GM21515 (cell line): Measurements from ENCODE around the gene ALS2CL.

Source experiments
- ATAC-seq: cut with Tn5 transposase; IDR thresholded peaks from one replicate; pipeline ENCODE4 v1.9.1; 2021; ENCODE audit not compliant: unreplicated experiment

The ALS2CL gene

DNA sequence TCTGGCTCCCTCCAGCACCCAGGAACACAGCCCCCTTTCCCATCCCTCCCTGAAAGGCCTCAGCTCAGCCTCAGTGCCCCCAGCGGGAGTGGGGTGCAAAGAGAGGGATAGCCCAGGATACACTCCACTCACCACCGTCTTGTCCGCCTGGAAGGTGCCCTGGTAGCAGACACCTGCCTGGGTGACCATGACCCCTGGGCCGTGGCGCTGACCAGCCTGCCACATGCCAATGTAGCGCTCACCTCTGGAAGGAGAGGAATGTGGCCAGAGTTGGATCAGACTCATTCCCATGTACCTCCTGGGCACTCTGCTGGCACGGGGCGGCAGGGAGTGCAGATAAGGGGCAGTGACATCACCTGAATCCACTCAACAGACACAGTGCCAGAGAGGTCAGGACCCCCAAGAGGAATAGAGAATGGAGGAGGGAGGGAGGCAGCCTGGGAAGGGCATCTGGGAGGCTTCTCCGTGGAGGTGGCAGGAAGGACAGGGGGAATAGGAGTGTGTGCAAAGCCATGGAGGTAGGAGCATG lies 13.1 kb downstream of the ALS2CL start:
- ATAC-seq: no peak

DNA sequence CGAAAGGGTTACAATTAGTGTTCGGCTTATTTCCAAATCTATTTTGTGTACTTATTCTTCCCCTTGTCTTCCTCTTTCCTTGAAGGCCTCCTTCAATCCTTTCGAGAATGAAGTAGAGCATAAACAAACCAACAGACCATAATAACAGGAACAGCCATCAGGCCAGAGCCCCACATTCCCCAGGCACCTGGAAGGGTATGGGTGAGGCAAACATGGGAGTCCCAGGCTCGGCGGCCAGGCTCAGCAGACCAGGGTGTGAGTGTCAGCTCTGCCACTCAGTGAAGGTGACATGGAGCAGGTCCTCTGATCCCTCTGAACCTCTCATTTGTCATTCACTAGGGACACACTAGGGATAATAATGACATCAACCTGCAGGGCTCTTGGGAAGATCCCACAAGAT lies 13.8 kb downstream of the ALS2CL start:
- ATAC-seq: no peak

DNA sequence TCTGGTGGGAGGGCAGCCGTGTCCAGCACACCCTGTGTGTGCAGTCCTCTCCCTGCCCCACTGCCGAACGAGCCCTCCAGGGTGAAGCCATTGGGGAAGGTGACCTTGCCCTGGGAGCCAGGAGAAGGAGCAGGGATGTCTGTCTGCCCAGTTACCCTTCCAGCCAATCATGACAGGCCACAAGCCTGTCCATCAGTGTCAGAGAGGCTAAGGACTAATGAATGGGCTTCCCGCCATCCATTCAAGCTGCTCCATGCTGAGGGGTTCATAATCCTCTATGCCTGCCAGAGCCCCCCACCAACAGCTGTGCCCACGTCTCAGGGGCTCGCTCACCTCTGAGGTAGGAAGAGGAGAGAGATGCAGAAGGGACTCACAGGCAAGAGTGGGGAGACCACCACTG lies 15.2 kb downstream of the ALS2CL start:
- ATAC-seq: no peak

DNA sequence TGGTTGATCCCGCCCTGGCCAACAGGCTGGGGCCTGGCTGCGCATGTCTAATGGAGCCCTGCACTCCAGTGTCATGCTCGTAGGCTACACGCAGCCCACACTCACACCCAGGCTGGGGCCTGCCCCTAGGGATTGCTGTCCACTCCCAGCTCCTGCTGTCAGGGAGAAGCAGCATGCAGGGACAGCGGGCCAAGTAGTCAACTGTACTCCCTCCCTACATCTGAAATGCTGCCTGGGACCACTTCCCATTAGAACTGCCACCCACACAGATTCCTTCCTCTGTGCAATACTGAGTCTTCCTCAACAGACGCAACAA lies 16.1 kb downstream of the ALS2CL start:
- ATAC-seq: no peak

DNA sequence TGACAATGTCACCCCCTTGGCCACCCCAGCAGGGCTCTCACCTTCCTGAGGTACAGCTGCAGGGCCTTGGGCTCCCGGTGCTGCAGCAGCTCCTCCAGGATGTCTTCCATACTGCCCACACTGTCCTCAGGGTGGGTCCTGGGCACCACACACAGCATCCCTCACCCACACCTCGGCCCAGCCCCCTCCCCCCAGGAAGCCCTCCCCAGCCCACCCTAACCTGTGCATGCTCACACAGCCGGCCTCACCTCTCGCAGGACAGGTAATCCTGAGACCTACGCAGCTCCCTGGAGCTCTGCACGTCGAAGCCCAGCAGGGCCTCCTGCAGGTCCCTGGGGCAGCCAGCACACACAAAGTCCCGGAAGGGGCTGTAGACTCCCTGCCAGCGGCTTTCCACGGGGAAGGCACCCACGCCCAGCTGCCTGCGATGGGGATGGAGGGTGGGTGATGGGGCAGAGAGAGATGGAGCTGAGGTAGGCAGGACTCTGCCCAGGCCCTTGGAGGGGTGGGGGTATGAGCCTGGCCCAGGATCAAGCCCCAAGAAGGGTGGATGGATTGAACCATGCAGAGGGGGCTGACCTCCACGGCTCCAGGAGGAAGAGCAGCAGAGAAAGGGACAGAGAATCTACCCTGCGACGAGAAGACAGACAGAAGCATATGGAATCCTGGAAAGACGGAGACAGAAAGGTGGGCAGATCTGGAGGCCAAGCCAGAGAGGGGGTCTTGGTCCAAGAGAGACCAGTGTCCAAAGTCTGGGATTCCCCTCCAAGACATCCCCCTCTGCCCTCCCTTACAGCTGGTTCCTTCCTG lies 16.7 kb downstream of the ALS2CL start:
- no peak for ATAC-seq

DNA sequence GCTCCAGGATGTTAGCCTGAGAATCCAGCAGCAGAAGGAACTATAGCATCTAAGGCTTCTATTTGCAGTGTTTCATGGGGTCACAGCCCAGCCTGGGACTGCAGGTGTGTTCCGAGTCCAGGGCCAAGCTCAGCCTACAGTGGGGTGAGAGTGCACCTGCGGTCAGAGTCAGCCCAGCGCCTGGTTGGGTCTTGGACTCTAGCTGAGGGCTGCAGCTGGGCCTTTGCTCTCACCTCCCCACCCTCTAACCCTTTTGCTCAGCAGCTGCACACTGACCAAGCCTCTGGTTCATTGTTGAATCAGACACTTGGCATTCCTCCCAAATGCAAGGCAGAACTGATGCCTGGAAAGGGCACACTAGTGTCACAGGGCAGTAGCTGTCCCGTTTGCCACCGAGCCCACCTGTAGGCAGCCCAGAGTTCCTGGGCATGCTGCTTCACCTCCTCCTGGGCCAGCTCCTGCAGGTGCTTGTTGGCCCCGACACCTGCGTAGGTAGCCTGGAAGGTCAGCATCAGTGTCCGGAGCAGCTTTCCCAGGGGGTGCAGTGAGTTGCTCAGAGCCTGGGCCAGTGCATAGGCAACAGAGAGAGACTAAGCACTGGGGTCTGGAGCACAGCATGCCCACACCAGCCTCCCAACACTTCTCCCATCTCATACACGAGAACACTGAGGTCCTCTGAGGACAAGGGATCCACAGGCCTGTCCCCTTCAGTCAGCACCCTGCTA lies 17.5 kb downstream of the ALS2CL start:
- ATAC-seq: no peak

DNA sequence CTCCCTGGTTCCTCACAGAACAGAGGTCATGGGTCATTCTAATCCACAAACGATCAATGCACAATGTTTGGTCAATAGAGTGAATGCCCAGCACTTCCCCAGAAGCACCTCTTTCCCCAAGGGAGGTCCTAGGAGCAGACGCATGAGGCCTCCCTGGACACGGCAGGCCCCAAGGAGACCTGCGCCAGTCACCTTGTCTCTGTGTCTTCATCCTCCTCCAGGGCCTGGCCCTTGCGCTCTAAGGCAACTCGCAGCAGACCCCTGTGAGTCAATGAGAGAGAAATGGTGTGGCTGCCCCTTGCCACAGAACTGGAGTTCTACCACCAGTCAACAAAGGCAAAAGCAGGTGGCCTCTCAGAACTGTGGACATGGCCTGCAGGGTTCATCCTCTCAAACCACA lies 18.1 kb downstream of the ALS2CL start:
- ATAC-seq: no peak

DNA sequence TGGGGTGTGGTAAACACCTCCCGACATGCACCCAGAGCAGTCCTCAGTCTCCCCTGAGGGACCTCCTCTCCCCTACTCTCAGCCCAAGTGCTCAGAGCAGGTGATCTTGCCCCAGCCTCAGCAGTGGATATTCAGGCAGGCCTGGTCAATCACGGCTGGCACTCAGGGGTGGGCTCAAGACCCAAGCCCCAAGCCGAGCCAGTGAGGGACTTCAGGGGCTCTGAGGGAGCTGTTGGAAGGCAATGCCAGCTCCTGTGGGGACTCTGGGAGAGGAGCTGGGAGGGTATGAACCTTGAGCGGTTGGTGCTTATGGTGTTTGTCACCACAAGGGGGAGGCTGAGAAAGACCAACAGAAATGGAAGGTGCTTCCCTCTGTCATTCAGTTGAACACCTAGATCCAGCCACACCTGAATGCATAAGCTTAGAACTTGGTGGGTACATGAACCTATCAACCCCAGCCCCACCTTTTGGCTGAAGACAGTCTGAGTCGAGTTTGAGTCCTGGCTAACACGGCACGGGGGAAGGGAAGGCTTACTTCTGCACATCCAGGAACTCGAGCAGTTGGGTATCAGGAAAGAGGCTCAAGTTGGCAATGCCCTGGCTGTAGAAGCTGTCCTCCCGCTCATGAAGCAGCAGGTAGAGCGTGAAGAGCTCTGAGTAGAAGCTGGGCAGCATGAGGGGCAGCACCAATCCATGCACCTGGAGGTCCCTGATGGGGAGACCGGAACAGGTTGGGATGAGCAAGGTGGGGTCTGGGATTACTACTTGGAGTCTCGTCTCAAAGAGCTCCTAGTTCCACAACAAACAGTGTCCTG lies 19.2 kb downstream of the ALS2CL start:
- ATAC-seq: no peak

DNA sequence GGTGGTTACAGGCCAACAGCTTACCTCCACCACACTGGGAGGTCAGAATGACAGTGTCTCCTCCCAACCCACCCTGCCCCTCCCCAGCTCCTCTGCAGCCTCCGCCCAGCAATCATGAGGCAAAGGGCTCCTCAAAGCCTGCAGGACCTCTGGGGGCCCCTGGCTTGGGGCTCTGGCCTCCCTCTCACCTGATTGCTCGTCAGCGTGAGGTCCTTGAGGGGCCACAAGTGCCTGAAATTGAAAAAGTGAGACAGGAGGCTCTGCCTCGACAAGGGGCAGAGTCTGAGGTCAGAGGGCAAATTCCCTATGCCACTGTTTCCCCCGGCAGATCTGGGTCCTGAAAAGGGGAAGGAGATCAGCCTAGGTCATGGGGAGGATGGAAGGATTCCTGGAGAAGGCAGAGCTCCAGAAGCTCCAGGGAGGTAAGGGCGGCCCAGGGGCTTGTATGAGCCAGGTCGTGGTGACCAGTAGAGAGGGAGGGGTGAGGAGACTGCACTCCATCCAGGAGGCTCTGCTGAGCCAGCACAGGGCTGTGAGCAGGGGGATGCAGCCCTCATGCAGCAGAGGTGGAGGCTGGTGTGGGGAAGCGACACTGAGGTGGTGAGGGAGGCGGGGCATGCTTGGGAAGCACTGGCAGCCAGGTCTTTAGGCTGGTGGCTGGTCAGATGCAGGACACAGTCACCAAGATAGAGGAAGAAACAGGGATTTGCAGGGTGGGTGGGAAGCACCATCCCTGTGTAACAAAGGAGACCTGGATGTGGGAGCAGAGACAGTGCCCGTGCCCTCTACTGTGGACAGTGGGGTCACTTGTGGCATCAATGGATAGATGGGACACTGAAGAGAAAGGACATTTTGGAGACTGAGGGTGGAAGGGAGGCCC lies 20.1 kb downstream of the ALS2CL start:
- ATAC-seq: no peak

DNA sequence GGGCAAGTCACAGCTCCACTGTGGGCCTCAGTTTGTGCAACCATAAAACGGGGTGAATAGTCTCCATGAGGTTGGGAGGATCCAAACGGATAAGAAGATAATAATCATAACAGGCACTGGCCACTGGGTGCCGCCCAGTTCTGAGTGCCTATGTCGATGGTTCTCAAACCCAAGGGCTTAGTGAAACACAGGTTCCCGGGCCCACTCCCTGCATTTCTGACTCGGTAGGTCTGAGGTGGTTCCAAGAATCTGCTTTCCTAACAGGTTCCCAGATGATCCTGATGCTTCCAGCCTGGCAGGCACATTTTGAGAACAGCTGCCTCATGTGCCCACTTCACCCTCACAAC lies 21.2 kb downstream of the ALS2CL start:
- no peak for ATAC-seq

DNA sequence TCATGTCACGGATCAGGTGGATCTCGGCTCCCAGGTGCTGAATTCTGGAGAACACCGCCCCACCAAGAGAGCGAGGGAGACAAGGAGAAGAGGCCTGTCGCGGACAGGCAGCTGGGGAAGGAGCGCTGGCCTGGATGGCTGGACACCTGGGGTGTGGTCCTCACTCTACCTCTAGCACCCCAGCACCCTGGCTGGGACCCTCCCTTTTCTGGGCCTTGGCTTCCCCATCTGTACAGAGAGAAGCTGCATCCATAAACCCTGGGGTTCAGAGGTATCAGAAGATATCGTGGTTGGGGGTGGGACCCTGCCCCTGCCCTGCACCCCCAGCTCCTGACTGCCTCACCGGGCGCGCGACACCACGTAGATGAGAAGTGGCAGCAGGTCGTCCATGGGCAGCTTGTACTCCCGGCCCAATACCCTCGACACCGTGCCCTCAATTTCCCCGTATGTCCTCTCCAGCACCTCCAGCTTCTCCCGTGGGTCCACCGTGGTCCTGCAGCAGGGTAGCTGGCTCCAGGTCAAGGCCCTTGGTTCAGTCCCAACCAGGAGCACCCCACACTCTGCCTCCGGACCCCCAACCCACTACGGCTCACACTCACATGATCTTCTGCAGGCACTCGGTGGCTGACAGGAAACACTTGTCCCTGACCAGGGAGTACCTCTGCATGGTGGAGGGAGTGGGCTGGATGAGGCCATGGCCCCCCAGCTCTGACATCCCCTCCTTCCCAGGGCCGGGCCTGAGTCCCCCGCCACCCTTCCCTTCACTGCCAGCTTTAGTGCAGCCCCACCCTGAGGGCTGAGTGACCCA lies 21.7 kb downstream of the ALS2CL start:
- ATAC-seq: no peak

DNA sequence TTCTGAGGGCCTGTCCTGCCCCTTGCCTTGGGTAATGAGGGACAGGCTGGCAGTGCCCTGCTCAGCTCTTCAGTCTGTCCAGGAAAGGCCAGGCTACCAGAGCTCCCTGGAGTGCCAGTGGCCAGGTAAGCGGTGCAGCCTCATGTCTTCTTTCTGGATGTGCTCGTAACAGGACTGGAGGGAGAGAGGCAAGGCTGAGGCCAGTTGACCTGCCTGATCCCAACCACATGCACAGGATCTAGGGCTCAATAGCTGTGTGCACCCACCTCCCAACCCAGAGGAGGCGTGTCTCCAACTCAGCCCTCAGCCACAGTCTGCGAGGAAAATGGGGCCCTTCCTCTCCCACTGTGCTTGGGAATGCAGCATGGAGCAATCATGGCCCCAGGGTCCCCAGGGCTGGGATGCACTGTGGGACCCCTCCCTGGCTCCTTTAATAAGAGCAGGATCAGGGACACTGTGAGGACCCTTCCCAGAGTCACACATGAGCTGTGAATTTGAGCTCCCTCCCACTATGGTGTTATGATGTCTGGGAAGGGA lies 22.5 kb downstream of the ALS2CL start:
- ATAC-seq: no peak

DNA sequence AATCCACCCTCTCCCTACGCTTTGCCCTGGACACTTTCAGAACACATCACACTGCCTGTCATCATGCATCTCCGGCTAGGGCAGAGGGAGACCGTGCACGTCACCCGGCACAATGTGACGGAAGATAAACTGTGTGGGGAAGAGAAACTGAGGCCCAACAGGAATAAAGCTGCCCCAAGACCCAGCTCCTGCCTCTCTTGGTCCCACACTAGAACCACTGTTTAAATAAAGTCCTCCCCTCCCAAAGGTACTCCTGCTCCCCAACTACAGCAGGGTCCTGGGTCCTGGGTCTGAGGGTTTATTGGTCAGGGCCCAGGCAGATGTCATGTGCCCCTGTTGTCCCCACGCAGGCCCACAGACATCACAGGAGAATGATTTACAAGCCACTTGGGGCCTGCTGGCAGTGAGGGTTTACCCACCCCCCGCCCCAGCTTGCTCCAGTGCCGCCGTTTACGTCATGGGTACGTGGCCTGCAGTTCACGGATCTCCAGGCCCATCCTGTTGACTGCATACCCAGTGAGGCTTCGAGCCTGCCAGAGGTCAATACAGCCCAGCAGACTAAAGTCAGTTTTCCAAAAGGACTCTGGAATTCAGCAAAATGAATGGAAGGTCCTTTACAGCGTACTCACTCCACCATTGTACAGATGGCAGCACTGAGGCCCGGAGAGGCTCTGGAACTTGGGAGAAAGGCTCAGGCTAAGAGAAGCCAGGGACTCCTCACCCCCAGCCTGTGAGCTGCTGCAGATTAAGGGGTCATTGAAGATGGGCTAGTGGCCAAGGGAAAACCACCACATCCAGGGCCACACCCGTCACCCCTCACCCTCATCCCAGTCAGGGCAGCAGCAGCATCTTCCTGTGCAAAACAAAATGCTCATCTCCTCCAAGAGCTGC lies 23.2 kb downstream of the ALS2CL start:
- no peak for ATAC-seq

DNA sequence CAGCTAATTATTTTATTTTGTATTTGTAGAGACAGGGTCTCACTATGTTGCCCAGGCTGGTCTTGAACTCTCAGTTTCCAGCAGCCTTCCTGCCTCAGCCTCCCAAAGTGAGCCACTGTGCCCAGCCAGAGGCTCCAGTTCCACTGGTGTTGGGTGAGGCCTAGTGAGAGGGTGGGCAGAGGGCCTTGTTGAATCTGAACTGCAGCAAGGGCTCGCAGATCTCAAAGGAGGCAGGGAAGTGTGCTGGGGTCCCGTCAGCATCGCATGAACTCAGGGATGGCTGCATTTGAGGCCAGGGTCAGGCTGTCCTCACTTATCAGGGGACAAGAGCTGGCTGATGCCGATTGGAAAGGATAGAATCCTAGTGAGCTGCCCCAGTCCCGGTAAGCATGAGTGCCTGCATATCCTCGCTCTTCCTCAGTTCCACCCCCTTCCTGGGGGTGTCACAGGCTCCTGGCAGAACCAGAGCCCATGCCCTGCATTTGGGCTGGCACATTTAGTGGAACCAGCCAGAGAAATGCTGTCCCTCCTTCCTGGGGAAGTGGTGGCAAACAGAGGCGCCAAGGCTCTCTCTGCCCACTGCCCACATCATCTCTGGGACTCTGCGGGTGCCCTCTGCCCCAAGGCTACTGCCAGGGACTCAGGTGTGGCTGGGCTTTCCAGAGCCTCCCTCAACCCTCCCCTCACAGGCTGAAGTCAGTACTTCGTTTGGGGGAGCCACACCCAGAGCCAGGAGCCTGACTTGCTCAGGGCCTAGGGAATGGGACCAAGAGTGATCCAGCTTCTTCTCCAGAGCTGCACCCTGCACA lies 24.1 kb downstream of the ALS2CL start:
- no peak for ATAC-seq

DNA sequence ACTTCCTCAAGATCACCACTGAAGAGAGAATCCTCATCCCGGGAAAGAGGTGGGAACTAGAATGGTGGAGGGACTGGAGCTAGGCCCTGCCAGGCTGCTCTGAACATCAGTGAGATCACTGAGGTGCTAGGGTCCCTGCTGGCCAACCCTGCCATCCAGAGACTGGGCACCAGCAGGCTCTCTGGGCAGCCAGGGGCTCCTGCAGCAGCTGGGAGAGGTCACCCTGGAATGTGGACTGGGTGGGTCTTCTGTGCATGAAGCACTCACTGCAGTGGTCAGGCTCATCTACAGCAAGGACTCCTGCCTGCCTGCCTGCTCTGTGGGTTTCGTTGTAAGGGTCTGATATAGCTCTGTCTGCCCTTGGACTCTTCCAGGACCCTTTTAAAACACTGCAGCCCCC lies 24.9 kb downstream of the ALS2CL start:
- no peak for ATAC-seq

DNA sequence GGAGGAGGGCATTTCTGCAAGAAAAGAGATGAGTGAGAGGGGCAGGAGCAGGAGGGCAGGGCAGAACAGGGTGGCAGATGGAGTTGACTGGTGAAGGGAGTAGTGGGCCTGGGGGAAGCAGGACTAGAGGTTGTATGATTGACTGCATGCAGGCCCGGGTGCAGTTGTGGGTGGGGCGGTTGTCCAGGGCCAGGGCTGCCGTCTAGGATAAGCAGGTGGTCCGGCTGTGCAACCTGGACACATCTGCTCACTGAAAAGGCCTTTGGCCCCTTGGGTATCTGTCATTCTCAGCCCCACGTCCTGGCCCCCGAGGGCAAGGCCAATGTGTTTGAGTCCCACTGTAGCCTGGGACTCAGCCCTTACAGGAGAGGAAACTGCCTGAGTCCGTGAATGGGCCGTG lies 25.4 kb downstream of the ALS2CL start:
- no peak for ATAC-seq

DNA sequence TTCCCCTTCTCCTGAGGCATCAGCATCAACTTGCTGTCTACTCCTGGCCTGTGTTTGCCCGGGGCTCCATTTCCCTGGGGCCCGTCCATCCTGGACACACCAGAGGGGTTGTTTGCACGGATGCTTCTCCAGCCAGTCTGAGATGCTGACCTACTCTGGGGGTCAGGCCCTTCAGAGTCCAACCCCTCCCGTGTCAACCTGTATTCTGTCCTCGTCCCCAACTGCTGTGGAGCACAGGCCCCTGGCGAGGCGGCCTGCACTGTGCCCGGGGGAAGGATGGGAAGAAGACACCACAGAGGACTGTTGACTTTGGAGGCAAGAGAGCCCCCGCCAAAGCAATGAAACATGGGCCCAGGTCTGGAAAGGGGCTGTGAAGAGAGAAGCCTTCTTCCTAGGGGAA lies 25.8 kb downstream of the ALS2CL start:
- no peak for ATAC-seq

DNA sequence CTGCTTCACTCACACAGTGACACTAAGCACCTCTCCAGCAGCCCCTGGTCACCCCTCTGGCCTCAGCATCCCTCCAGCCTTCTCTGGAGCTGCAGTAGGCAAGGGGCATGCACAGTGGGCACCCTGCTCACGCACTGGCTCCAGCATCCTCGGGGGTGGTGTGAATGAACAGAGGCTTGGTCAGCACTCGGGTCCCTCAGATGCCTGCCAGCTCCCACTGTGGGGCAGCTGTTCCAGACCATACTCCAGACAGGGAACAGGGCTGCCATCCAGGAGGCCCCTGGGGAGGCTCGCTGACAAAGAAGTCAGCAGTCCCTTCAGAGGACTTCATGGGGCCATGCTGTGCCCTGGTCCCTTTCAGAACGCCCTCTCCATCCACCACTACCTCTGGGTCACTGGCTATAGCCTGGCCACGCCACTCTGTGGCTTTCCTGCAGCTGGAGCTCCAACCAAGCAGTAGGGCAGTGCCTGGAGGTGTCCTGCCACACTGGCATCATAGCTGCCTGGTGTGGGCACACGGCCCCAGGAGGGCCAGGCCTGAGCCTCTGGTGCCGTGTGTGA lies 26.3 kb downstream of the ALS2CL start:
- no peak for ATAC-seq
